HG03342 (cell line): Measurements from ENCODE around the gene C2.
"Not testable (repeated sequence)": the region's sequence is repeated elsewhere in the genome, so short reads cannot be mapped to it uniquely, and the experiment has no call there.

Source experiments
- ATAC-seq: cut with Tn5 transposase; IDR thresholded peaks from one replicate; pipeline ENCODE4 v1.9.1; 2021; ENCODE audit warnings: mild to moderate bottlenecking, moderate library complexity; ENCODE audit not compliant: unreplicated experiment

Gene C2

DNA sequence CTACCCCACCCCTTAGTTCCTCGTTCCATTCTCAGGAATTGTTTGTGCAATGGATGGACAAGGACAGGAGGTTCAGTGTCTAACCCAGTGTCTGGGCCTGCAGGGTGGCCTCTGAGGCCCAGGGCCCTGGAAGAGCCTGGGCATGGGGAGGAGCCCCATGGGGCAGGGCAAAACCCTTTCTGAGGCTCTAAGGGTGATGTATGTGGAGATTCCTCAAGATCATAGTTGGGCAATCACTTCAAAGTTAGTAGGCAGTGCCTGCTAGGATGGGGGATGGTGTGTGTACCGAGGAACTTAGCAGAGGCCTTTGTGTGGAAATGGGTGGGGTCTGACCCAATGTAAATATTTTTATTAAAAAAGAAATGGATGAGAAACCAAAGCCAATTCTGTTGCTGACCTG is 6.7 kb upstream of the C2 start:
- ATAC-seq = no peak

DNA sequence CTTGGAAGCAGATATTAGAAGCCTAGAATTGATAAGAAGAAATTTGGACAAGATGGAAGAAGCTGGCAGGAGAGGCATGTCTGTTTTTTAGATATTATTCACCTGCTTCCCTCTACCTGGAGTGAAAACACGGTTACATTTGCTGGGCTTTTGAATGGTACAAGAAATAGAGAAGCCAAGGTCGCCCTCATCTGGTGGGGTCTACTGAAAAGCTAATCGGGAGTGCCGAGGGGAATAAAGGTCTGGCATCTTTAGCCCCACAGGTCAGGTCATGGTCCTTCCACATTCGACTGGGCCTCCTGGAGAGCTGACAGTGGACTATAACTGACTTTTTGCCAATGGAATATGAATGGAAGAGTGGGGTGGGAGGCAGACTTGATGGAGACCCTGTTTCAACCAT is 4.6 kb upstream of the C2 start:
- ATAC-seq = no peak

DNA sequence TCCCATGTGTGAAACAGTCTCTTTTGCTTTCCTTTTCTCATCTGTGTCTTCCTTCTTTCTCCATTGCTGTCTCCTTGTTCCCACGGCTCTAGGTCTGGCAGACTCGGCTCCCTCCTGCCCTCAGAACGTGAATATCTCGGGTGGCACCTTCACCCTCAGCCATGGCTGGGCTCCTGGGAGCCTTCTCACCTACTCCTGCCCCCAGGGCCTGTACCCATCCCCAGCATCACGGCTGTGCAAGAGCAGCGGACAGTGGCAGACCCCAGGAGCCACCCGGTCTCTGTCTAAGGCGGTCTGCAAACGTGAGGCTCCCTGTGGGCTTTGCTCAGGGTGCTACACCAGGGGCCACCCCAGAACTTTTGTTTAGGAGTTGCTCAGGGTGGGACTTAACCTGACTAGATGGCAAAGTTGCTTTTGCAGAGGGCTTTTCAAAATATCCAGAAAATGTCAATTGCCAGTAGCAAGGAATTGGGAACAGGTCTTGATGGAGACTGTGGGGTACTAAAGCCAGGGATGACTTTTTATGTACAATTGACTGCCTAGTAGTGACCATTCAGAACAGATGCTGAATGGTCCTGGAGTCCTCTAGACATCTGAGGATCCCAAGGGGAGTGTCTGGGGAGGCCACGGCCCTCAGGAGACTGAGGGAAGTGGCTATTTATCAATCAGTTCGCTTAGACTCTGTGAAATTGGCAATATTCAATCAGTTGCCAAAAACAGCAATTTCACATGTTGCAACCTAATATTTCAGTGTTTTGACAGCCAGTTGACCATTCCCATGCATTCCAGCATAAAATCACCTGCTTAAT is 550 bp downstream of the C2 start:
- no peak for ATAC-seq

DNA sequence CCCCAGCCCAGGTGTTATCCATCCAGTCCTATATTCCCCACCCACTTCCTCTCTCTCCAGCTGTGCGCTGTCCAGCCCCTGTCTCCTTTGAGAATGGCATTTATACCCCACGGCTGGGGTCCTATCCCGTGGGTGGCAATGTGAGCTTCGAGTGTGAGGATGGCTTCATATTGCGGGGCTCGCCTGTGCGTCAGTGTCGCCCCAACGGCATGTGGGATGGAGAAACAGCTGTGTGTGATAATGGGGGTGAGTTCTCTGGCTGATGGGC is 1.1 kb downstream of the C2 start:
- ATAC-seq = no peak

DNA sequence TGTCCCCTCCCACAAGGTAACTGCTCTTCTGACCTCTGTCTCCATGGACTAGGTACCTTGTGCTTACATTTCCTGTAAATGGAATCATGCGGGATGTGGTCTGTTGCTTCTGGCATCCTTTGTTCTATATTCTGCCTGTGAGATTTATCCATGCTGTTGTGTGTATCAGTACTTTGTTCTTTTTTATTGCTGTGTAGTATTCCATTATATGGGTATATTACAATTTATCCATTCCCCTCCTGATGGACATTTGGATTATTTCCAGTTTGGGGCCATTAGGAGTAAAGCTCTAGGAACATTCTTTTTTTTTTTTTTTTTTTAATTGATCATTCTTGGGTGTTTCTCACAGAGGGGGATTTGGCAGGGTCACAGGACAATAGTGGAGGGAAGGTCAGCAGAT is 3.4 kb downstream of the C2 start:
- no peak for ATAC-seq

DNA sequence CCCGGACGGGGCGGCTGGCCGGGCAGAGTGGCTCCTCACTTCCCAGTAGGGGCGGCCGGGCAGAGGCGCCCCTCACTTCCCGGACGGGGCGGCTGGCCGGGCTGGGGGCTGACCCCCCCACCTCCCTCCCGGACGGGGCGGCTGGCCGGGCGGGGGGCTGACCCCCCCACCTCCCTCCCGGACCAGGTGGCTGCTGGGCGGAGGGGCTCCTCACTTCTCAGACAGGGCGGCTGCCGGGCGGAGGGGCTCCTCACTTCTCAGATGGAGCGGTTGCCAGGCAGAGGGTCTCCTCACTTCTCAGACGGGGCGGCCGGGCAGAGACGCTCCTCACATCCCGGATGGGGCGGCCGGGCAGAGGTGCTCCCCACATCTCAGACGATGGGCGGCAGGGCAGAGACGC is 4.6 kb downstream of the C2 start:
- not testable (repeated sequence) for ATAC-seq

DNA sequence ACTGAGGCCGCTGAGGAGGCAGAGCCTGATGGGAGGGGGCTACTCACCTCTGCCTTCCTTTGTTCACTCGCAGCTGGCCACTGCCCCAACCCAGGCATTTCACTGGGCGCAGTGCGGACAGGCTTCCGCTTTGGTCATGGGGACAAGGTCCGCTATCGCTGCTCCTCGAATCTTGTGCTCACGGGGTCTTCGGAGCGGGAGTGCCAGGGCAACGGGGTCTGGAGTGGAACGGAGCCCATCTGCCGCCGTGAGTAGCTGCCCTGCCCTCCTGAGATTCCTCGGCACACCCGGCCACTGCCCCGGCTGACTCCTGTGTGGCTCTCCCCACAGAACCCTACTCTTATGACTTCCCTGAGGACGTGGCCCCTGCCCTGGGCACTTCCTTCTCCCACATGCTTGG is 6.0 kb downstream of the C2 start:
- no peak for ATAC-seq

DNA sequence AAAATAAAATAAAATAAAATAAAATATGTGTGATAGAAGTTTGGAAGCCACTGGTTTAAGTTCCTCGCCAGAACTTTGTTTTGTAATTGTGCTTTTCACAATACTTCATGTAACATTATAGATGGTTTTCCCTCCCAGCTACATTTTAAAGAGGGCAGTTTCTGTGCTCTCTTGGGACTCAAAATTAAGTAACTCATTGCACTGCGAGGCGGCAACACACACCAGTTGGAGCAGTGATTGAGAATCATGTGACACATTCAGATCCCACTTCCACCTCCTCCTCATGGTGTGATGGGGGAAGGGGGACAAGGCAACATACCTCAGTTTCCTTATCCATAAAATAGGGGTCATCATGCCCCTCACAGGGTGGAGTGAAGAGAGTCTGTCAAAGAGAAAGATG is 7.5 kb downstream of the C2 start:
- ATAC-seq = no peak

DNA sequence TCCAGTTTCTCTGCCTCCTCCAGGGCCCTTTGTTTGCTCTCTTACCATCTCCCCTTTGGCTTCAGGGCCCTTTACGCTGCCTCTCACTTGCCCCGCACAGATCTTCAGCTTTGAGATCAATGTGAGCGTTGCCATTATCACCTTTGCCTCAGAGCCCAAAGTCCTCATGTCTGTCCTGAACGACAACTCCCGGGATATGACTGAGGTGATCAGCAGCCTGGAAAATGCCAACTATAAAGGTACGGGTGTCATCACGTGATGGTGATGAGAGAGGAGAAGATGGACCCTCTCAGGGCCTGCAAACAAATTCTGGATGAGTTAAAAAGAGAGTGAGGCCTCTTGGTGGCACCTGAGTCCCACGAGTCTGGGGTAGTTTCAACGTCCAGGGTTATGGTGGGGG is 8.3 kb downstream of the C2 start:
- ATAC-seq = no peak

DNA sequence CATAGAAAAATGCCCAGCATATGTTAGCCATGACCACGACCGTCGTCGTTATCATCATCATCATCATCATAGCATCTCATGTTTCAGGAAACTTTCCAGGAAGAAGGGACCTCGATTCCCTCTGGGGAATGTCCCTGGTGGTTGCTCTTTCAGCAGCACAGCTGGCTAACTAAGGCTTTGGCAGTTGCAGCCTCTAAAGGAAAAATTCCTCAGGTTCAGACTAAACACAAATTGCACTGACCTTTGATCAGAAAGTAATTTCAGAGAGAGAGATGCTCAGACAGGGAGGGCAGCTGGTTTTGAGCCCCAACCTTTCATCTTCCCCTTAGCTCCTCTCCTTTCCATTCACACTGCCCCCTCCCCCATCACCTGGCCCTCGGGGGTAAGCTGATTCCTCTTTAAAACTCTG is 12.7 kb downstream of the C2 start:
- no peak for ATAC-seq

DNA sequence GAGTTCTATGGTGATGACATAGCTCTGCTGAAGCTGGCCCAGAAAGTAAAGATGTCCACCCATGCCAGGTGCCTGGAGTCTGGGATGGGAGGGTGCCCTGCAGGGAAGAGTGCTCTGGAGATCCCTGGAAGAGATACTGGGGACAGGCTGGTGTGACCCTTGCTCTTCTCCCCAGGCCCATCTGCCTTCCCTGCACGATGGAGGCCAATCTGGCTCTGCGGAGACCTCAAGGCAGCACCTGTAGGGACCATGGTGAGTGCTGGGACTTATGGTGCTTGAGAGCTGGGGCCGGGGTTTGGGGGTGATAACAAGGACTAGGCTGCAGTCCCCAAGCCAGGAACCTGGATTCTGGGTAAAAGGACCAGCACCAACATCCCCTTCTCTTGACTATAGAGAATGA is 16.2 kb downstream of the C2 start:
- ATAC-seq = no peak

DNA sequence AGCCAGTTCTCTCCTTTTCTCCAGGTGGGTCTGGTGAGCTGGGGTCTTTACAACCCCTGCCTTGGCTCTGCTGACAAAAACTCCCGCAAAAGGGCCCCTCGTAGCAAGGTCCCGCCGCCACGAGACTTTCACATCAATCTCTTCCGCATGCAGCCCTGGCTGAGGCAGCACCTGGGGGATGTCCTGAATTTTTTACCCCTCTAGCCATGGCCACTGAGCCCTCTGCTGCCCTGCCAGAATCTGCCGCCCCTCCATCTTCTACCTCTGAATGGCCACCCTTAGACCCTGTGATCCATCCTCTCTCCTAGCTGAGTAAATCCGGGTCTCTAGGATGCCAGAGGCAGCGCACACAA is 17.6 kb downstream of the C2 start:
- ATAC-seq = no peak

DNA sequence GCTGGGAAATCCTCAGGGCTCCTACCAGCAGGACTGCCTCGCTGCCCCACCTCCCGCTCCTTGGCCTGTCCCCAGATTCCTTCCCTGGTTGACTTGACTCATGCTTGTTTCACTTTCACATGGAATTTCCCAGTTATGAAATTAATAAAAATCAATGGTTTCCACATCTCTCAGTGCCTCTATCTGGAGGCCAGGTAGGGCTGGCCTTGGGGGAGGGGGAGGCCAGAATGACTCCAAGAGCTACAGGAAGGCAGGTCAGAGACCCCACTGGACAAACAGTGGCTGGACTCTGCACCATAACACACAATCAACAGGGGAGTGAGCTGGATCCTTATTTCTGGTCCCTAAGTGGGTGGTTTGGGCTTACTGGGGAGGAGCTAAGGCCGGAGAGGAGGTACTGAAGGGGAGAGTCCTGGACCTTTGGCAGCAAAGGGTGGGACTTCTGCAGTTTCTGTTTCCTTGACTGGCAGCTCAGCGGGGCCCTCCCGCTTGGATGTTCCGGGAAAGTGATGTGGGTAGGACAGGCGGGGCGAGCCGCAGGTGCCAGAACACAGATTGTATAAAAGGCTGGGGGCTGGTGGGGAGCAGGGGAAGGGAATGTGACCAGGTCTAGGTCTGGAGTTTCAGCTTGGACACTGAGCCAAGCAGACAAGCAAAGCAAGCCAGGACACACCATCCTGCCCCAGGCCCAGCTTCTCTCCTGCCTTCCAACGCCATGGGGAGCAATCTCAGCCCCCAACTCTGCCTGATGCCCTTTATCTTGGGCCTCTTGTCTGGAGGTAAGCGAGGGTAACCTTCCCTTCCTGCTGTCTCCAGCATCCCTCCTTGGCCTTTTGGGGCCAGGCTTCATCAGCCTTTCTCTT is 18.2 kb downstream of the C2 start, which contains the start of gene CFB:
Gene CFB (plus strand): TSS at position 589 of the 863 bp plus-strand sequence. CDS start 127 bp downstream, at position 716.
- no peak for ATAC-seq

DNA sequence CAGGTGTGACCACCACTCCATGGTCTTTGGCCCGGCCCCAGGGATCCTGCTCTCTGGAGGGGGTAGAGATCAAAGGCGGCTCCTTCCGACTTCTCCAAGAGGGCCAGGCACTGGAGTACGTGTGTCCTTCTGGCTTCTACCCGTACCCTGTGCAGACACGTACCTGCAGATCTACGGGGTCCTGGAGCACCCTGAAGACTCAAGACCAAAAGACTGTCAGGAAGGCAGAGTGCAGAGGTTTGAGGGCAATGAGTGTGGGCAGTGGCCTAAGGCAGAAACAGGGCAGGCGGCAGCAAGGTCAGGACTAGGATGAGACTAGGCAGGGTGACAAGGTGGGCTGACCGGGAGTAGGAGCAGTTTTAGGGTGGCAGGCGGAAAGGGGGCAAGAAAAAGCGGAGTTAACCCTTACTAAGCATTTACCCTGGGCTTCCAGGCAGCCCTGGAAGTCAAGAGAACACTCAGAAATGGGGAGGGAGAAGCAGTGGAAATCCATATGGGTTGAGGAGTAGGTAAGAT is 18.9 kb downstream of the C2 start:
- no peak for ATAC-seq

DNA sequence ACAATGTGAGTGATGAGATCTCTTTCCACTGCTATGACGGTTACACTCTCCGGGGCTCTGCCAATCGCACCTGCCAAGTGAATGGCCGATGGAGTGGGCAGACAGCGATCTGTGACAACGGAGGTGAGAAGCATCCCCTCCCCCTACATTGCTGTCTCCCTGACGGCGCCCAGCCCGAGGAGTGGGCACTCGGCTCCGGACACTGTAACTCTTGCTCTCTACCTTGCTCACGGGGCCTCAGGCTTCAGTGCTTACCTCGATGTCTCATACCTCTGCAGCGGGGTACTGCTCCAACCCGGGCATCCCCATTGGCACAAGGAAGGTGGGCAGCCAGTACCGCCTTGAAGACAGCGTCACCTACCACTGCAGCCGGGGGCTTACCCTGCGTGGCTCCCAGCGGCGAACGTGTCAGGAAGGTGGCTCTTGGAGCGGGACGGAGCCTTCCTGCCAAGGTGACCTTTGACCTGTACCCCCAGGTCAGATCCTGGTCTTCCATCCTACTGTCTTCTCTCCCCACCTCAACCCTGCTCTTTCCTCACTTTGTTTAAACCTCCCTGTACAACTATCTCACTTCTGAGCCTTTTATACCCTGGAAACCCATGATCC is 19.7 kb downstream of the C2 start:
- ATAC-seq = no peak

DNA sequence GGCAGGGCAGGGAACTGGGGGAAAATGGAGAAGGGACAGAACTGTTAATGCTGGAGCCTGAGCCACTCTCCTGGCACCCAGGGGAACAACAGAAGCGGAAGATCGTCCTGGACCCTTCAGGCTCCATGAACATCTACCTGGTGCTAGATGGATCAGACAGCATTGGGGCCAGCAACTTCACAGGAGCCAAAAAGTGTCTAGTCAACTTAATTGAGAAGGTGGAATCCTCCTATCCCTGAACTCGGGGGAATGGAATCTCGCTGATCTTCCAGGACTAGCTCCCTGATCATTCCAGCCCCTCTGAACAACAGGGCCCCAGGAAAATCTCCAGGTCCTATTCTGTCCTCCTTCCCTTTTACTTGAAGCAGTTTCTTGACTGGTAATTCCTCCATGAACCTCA is 20.3 kb downstream of the C2 start:
- ATAC-seq = no peak

DNA sequence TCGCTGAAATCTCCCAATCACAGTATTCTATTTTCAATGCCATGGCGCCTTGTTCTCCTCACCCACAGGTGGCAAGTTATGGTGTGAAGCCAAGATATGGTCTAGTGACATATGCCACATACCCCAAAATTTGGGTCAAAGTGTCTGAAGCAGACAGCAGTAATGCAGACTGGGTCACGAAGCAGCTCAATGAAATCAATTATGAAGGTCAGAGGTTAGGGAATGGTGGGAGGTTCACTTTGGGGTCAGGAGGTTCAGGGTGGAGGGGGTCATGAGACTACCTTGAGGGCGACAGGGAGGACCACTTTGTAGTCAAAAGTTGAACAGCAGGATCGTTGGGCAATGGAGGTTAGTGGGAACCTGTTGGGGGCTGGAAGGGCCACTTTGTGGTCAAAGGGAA is 20.8 kb downstream of the C2 start:
- ATAC-seq = no peak

DNA sequence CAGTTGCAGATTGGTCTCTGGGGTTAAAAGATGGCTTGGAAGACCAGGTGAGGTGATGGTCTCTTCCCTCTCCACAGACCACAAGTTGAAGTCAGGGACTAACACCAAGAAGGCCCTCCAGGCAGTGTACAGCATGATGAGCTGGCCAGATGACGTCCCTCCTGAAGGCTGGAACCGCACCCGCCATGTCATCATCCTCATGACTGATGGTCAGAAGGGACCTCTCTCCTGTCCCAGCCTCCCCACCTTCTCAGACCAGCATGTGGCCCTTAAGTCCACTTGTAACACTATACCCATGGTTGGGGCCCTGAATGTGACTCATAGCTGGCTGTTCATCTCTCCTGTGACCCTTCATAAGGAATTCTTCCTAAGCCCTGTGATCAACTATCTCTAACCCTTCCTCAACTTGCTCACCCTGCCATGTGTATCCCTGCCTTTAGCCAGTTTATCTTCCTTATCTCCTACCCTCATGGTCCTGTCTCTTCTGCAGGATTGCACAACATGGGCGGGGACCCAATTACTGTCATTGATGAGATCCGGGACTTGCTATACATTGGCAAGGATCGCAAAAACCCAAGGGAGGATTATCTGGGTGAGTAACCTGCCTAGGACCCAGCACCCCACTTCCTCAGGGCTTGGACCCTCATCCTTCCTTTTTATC is 21.4 kb downstream of the C2 start:
- ATAC-seq = no peak

DNA sequence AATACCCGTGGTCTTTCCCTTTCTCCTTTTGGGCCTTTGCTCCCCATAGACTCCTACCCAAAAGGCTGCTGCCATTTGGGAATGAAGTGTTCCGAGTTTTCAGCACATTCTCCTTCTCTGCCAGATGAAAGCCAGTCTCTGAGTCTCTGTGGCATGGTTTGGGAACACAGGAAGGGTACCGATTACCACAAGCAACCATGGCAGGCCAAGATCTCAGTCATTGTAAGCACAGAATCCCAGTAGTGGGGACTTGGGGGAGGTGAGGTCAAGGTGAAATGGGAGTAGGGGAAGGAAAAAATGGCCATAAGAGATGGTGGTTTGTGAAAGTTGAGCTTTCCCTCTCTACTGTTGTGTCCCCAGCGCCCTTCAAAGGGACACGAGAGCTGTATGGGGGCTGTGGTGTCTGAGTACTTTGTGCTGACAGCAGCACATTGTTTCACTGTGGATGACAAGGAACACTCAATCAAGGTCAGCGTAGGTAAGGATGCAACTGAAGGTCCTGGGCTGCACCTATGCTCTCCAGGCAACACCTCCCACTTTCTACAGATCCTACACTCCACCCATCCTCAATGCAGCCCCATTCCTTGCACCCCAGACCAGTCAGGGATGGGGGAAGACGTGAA is 22.5 kb downstream of the C2 start:
- ATAC-seq = no peak

DNA sequence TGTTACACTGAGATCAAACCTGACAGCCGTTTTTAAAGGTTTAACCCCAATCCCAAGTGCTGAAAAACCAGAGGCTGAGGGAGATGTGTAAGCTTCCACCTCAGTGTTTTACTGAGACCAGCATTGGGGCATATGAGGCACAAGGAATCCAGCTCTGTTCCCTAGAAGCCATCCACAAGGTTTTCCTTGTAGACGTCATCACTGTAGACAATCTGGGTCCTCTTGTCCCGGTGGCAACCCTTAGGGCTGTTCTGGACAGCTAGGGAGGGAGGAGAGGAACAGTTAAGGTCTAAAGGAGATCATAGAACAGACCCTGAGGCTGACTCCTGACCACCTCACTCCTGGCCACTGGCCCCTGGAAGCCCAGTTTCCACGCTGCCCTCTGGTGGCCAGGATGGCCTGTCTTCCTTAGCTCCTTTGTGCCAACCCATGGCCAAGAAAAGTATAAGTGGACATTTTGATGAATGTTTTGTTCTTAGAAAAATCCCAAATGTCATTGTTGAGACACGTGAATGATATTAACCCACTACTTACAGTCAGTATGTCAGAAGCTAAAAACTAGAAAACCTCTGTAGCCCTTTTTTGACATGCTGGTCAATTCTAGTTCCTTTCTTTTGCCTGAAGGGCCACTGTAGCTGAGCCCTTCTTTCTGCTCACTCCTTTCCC is 24.8 kb downstream of the C2 start:
- ATAC-seq = no peak
